AG09309 (cell line): ENCODE results near the gene SMPD1.

ENCODE experiments used
- DNase-seq: peaks from one replicate; pipeline ENCODE4 v3.0.0-alpha.2; 2010; ENCODE audit warnings: low read depth
- H3K4me3 ChIP-seq: 2 replicates; pipeline ENCODE4 v1.5.1; 2011; ENCODE audit warnings: mild to moderate bottlenecking, low read depth, low read length, moderate library complexity; ENCODE audit not compliant: control insufficient read depth
- CTCF ChIP-seq: IDR thresholded peaks from 2 replicates; pipeline ENCODE4 v1.5.1; 2011; ENCODE audit warnings: mild to moderate bottlenecking, low read depth, low read length, inconsistent platforms; ENCODE audit not compliant: insufficient read depth, control insufficient read depth; ENCODE audit errors: missing control alignments

SMPD1 gene

GRCh38 chr11:6438979-6439571 is 48.8 kb downstream of the SMPD1 start:
- H3K4me3 ChIP-seq, result no peak overlapping the region
- DNase-seq, result peak; percentile 37
- peak; percentile 87 for TF ChIP-seq CTCF

- TF ChIP-seq CTCF, result no peak
- no peak for DNase-seq
- no peak within 1 kb of the TSS for H3K4me3 ChIP-seq
Measured at GRCh38 chr11:6440906-6441358, 50.7 kb downstream of the SMPD1 start, which contains the start of gene HPX. Gene HPX (minus strand): TSS chr11:6440987. CDS start chr11:6440963, 24 bp downstream.

GRCh38 chr11:6442441-6442840 is 52.2 kb downstream of the SMPD1 start:
- H3K4me3 ChIP-seq, result no peak overlapping the region
- TF ChIP-seq CTCF, result no peak
- no peak for DNase-seq

GRCh38 chr11:6443269-6444003 is 53.2 kb downstream of the SMPD1 start:
- DNase-seq, result no peak
- TF ChIP-seq CTCF, result peak; percentile 85
- no peak overlapping the region for H3K4me3 ChIP-seq
